MCF 10A (cell line): ENCODE data around the gene MPZL3. TPM values are rescaled to one million over a fixed set of nuclear protein-coding genes. Genes with fewer than 3 reads are reported as not detected.

Source experiments
- BruUV-seq: library from RNA; stranded (reverse); fragments of 400-500 nt; replicated peaks from 2 replicates; lab custom pipeline; 2021; lab: Mats Ljungman, UMichigan
- CTCF ChIA-PET: fragments of 300-600 bp; sonication (Branson Sonifier 250); formaldehyde crosslinking; extraction: SDS; loops from one replicate; lab custom pipeline; 2021; ENCODE audit warnings: antibody characterized with exemption, inconsistent platforms; lab: Yijun Ruan, JAX
- POLR2A ChIA-PET: fragments of 300-600, 350-650 bp; sonication (Branson Sonifier 250); formaldehyde crosslinking; extraction: SDS; loops from one replicate; lab custom pipeline; 2020; ENCODE audit warnings: antibody characterized with exemption, inconsistent platforms; lab: Yijun Ruan, JAX
- DNase-seq: peaks from one replicate; pipeline ENCODE4 v3.0.0-alpha.2; 2018; ENCODE audit not compliant: unreplicated experiment
- H3K27ac Mint-ChIP-seq: one replicate; pipeline ENCODE4 v1.8.0; 2022; ENCODE audit warnings: mild to moderate bottlenecking, low read depth, mixed read lengths; ENCODE audit not compliant: unreplicated experiment
- H3K27me3 Mint-ChIP-seq: one replicate; pipeline ENCODE4 v1.8.0; 2022; ENCODE audit warnings: mixed read lengths; ENCODE audit not compliant: insufficient read depth, unreplicated experiment
- H3K36me3 Mint-ChIP-seq: one replicate; pipeline ENCODE4 v1.8.0; 2022; ENCODE audit warnings: mild to moderate bottlenecking, moderate library complexity, mixed read lengths; ENCODE audit not compliant: insufficient read depth, unreplicated experiment
- H3K4me1 Mint-ChIP-seq: one replicate; pipeline ENCODE4 v1.8.0; 2022; ENCODE audit warnings: mixed read lengths; ENCODE audit not compliant: insufficient read depth, unreplicated experiment
- H3K4me3 Mint-ChIP-seq: one replicate; pipeline ENCODE4 v1.8.0; 2022; ENCODE audit warnings: mild to moderate bottlenecking, moderate library complexity, mixed read lengths; ENCODE audit not compliant: unreplicated experiment
- H3K9me3 Mint-ChIP-seq: one replicate; pipeline ENCODE4 v1.8.0; 2022; ENCODE audit warnings: mixed read lengths; ENCODE audit not compliant: unreplicated experiment
- intact Hi-C: fragments of 100-400 bp; cut with micrococcal nuclease; formaldehyde crosslinking; loops from 2 replicates; pipeline ENCODE4 v1.14.1; 2022
- total RNA-seq: library from RNA; stranded (reverse); gene quantifications from 2 replicates; pipeline ENCODE4 v1.2.3, GENCODE V29; 2022
- TF ChIP-seq, protein P1 (sequence below): fragments of 200-600 bp; IDR thresholded peaks from one replicate; pipeline ENCODE4 v1.8.0; 2022; ENCODE audit warnings: antibody characterized with exemption, mild to moderate bottlenecking; ENCODE audit not compliant: unreplicated experiment

MPZL3 gene
- total RNA-seq, 1 experiment from 2014 or later: 11.9 TPM

DNA sequence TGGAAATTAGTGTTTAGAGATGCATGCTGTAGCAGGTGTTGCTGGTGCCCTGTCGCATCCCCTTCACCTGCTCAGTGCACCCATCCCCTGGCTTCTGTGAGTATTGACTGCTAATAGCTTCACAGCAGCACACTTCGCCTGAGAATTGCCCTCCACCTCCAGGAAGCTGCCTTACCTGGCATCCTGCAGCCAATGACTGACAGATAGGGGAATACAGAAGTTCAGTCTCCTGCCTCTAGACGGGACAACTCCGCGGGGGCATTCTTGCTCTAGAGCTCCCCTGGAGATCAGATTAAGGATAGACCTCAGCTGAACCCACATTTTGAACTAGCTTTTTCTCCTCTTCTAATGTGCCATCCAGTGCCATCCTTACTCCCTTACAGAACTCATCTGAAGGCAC lies 43.0 kb upstream of the MPZL3 start:
- TF ChIP-seq, protein P1, sequence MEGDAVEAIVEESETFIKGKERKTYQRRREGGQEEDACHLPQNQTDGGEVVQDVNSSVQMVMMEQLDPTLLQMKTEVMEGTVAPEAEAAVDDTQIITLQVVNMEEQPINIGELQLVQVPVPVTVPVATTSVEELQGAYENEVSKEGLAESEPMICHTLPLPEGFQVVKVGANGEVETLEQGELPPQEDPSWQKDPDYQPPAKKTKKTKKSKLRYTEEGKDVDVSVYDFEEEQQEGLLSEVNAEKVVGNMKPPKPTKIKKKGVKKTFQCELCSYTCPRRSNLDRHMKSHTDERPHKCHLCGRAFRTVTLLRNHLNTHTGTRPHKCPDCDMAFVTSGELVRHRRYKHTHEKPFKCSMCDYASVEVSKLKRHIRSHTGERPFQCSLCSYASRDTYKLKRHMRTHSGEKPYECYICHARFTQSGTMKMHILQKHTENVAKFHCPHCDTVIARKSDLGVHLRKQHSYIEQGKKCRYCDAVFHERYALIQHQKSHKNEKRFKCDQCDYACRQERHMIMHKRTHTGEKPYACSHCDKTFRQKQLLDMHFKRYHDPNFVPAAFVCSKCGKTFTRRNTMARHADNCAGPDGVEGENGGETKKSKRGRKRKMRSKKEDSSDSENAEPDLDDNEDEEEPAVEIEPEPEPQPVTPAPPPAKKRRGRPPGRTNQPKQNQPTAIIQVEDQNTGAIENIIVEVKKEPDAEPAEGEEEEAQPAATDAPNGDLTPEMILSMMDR: no peak
- H3K9me3 Mint-ChIP-seq: no peaks in the 10 kb centered on the region
- H3K4me1 Mint-ChIP-seq: peaks cover 16% of the 10 kb centered on the region
- no peaks in the 10 kb centered on the region for H3K27me3 Mint-ChIP-seq
- H3K27ac Mint-ChIP-seq: no peak overlapping the region
- H3K36me3 Mint-ChIP-seq: no peaks in the 10 kb centered on the region
- ChIA-PET CTCF (interaction anchor here (0.5 to 2.6 kb wide), 36 partner anchors 9 to 254 kb away, joined by 3 to 36 read pairs (median 4); partner anchors contain the start of genes CD3E and UBE4A), POLR2A (interaction anchor here (0.9 to 2.4 kb wide), 8 partner anchors 30 to 120 kb away, joined by 3 to 32 read pairs (median 5); partner anchors contain the start of genes MPZL2, MPZL3 and UBE4A)
- DNase-seq: no peak
- no TSS peak for BruUV-seq
- H3K4me3 Mint-ChIP-seq: no peak overlapping the region
- intact Hi-C loops: loop anchor here (5.0 kb wide), 2 partner anchors 192 to 272 kb away; partner anchors contain the start of gene IFT46

DNA sequence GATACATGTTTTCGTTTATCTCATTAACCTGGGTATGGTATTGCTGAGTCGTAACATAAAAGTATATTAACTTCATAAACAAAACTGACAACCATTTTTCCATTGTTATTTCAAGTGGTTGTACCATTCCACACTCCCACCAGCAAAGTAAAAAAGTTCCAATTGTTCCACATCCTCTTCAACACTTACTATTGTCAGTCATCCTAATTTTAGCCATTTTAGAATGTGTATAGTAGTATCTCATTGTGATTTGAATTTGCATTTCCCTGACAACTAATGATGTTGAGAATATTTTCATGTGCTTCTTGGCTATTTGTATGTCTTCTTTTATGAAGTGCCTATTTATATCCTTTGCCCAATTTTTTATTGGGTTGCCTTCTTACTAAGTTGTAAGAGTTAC lies 41.9 kb upstream of the MPZL3 start:
- H3K36me3 Mint-ChIP-seq: no peaks in the 10 kb centered on the region
- POLR2A ChIA-PET: interaction anchor here (0.7 to 2.4 kb wide), 2 partner anchors 29 to 36 kb away, joined by 3 to 32 read pairs; partner anchors contain the start of gene MPZL2
- CTCF ChIA-PET: interaction anchor here (0.7 to 2.3 kb wide), 2 partner anchors 17 to 689 kb away, joined by 3 to 9 read pairs; no protein-coding TSS in a partner anchor
- TF ChIP-seq, protein P1: no peak
- DNase-seq: no peak
- BruUV-seq: no TSS peak
- peaks cover 16% of the 10 kb centered on the region for H3K4me1 Mint-ChIP-seq
- no peak overlapping the region for H3K4me3 Mint-ChIP-seq
- H3K27ac Mint-ChIP-seq: no peak overlapping the region
- H3K27me3 Mint-ChIP-seq: no peaks in the 10 kb centered on the region
- intact Hi-C loops: no loop called here
- H3K9me3 Mint-ChIP-seq: no peaks in the 10 kb centered on the region

DNA sequence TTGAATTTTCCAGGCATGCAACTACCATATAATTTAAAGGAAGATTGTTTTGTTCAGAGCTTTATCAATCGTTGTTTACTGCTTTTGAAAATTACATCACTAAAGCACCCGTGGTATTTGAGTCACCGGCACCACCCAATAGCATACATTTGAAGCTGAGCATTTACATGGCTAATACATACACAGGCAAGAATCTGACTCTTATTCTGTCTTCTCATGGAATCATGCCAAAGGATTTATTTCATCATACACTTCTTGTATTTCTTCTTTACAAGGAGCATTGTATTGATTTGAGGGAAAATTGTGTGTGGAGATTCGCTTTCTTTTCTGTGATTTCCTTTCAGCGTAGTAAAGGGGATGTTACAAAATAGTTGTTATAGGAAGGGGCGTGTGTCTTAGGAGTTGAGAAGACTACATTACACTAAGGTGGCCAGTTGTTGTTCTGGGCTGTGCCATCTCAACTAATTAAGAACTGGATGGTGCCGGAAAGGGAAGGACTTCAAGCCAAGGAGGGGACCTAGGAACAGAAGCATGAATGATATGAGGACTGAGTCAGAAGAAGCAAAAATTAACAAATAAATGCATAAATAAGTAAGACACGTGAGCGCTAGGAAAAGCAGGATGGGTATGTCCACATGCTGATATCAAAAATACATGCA lies 39.4 kb upstream of the MPZL3 start:
- Mint-ChIP-seq H3K9me3 (no peaks in the 10 kb centered on the region), H3K27me3 (no peaks in the 10 kb centered on the region), H3K4me1 (peaks cover 16% of the 10 kb centered on the region), H3K27ac (peak overlapping the region; percentile 57), H3K36me3 (no peaks in the 10 kb centered on the region), H3K4me3 (peak overlapping the region; percentile 19)
- DNase-seq: peak; percentile 65
- intact Hi-C loops: loop anchor here (1.0 kb wide), 2 partner anchors 93 to 146 kb away; no protein-coding TSS in a partner anchor
- POLR2A ChIA-PET: interaction anchor here (0.7 to 2.3 kb wide), 16 partner anchors 12 to 148 kb away, joined by 3 to 68 read pairs (median 4); partner anchors contain the start of genes MPZL2 and MPZL3
- TF ChIP-seq, protein P1: no peak
- no TSS peak for BruUV-seq
- CTCF ChIA-PET: interaction anchor here (0.5 to 6.3 kb wide), 25 partner anchors 9 to 396 kb away, joined by 3 to 58 read pairs (median 5); partner anchors contain the start of gene MPZL2

DNA sequence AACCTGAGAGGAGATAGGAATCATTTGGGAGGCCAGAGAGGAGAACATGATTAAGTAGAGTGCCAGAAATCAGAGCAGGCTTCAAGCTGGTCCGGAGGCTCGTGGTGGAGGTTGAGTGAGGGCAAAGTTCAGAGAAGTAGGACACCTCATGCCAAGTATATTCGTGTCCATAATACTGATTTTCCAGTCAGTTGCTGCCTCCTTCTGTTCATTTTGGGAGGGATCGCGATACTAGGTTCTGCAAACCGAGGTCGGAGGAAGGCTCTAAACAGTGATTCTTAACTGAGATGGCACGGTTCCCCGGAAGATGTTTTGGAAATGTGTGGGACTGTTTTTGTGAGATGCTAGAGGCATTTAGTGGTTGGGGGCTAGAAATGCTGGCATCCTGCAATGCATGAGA lies 38.8 kb upstream of the MPZL3 start:
- intact Hi-C loops: loop anchor here (1.0 kb wide), 2 partner anchors 93 to 146 kb away; no protein-coding TSS in a partner anchor
- no peak overlapping the region for H3K27ac Mint-ChIP-seq
- no peaks in the 10 kb centered on the region for H3K36me3 Mint-ChIP-seq
- TF ChIP-seq, protein P1: peak; percentile 43
- peak; percentile 75 for DNase-seq
- H3K9me3 Mint-ChIP-seq: no peaks in the 10 kb centered on the region
- H3K4me3 Mint-ChIP-seq: peak overlapping the region; percentile 19
- H3K4me1 Mint-ChIP-seq: peaks cover 19% of the 10 kb centered on the region
- CTCF ChIA-PET: interaction anchor here (0.5 to 6.3 kb wide), 25 partner anchors 8 to 396 kb away, joined by 3 to 58 read pairs (median 5); partner anchors contain the start of gene MPZL2
- BruUV-seq: no TSS peak
- POLR2A ChIA-PET: interaction anchor here (0.6 to 2.3 kb wide), 18 partner anchors 13 to 166 kb away, joined by 3 to 68 read pairs (median 4); partner anchors contain the start of genes MPZL2 and MPZL3
- H3K27me3 Mint-ChIP-seq: no peaks in the 10 kb centered on the region
